HTERT RPE-1 (cell line): ENCODE results near the gene PARD3.

Experiments
- in situ Hi-C: fragments of 300-500 bp; cut with MboI; formaldehyde crosslinking; loops from 4 replicates; pipeline ENCODE4 v1.14.3; 2020; ENCODE audit warnings: low sequenced_read_pairs

Gene PARD3

GRCh38 chr10:34697351-34698247 is 117.5 kb downstream of the PARD3 start:
- in situ Hi-C loops = no loop called here

GRCh38 chr10:34696423-34696822 is 118.7 kb downstream of the PARD3 start:
- in situ Hi-C loops = no loop called here

- in situ Hi-C loops = no loop called here
Measured at GRCh38 chr10:34690383-34691049, 124.6 kb downstream of the PARD3 start.

GRCh38 chr10:34689053-34689452 is 126.0 kb downstream of the PARD3 start:
- in situ Hi-C loops = no loop called here

- in situ Hi-C loops = no loop called here
Measured at GRCh38 chr10:34687434-34688210, 127.5 kb downstream of the PARD3 start.

GRCh38 chr10:34682580-34682979 is 132.5 kb downstream of the PARD3 start:
- in situ Hi-C loops = no loop called here

GRCh38 chr10:34681933-34682332 is 133.2 kb downstream of the PARD3 start:
- in situ Hi-C loops = no loop called here

GRCh38 chr10:34679177-34679576 is 135.9 kb downstream of the PARD3 start:
- in situ Hi-C loops = no loop called here

GRCh38 chr10:34677591-34677990 is 137.5 kb downstream of the PARD3 start:
- in situ Hi-C loops = no loop called here

- in situ Hi-C loops = no loop called here
Measured at GRCh38 chr10:34677132-34677531, 138.0 kb downstream of the PARD3 start.

GRCh38 chr10:34674176-34674575 is 140.9 kb downstream of the PARD3 start:
- in situ Hi-C loops = no loop called here

- in situ Hi-C loops = no loop called here
Measured at GRCh38 chr10:34670081-34670480, 145.0 kb downstream of the PARD3 start.

GRCh38 chr10:34669079-34669478 is 146.0 kb downstream of the PARD3 start:
- in situ Hi-C loops = no loop called here

GRCh38 chr10:34667177-34667576 is 147.9 kb downstream of the PARD3 start:
- in situ Hi-C loops = no loop called here

- in situ Hi-C loops = no loop called here
Measured at GRCh38 chr10:34666008-34666704, 148.9 kb downstream of the PARD3 start.

- in situ Hi-C loops = no loop called here
Measured at GRCh38 chr10:34664706-34665105, 150.4 kb downstream of the PARD3 start.

- in situ Hi-C loops = no loop called here
Measured at GRCh38 chr10:34661580-34661979, 153.5 kb downstream of the PARD3 start.

- in situ Hi-C loops = no loop called here
Measured at GRCh38 chr10:34658934-34659333, 156.2 kb downstream of the PARD3 start.

GRCh38 chr10:34656661-34657060 is 158.4 kb downstream of the PARD3 start:
- in situ Hi-C loops = no loop called here

- in situ Hi-C loops = no loop called here
Measured at GRCh38 chr10:34655286-34656170, 159.6 kb downstream of the PARD3 start.
